Stimulated activated effector memory CD8-positive, alpha-beta T cell treated with anti-CD3 and anti-CD28 coated beads, Interleukin-12 subunit alpha, Interleukin-12 subunit beta, amount 100 ng/mL, for 72 hours (primary cell): ENCODE results near the gene ZNF236.
A peak's percentile ranks its signal among the peaks of the same experiment; 100 is the strongest.

Experiments used
- ATAC-seq: fragments of 150-1000 bp; cut with Tn5 transposase; 2 replicates; pipeline ENCODE4 v1.10.0; 2021
- DNase-seq, 2 donors: peaks; one replicate each; pipeline ENCODE4 v3.0.0; 2021 to 2022; ENCODE audit warnings: low spot score in 2 of 2
- H3K27ac Mint-ChIP-seq: one replicate; pipeline ENCODE4 v1.8.0; 2022; ENCODE audit warnings: mild to moderate bottlenecking, mixed read lengths
- H3K36me3 Mint-ChIP-seq: one replicate; pipeline ENCODE4 v1.8.0; 2022; ENCODE audit warnings: mild to moderate bottlenecking, mixed read lengths
- H3K4me1 Mint-ChIP-seq: one replicate; pipeline ENCODE4 v1.8.0; 2022; ENCODE audit warnings: mixed read lengths
- H3K4me3 Mint-ChIP-seq: one replicate; pipeline ENCODE4 v1.8.0; 2022; ENCODE audit warnings: mild to moderate bottlenecking, mixed read lengths
- H3K9me3 Mint-ChIP-seq: one replicate; pipeline ENCODE4 v1.8.0; 2022; ENCODE audit warnings: mixed read lengths

ZNF236 gene

DNA sequence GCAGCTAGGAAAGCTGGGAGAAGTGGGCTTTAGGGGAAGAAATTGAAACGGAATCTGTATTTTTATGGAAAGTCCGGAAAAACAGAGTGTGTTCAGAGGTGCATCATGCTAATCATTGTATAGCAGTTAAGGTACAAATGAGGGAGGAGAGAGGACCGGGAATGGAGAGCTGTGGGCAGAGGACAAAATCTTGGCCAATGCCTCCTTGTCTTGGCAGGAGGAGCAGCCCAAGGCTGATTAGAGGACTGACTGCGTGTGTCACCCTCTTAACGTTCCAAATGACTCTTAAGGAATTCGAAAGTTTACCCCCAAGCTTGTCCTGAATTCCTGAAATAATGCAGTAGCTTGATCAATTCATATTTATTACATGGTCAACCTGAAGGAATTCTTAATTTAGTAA, 81.0 kb downstream of the ZNF236 start:
- Mint-ChIP-seq H3K9me3 (no peaks in the 10 kb centered on the region), H3K4me1 (peaks cover 5% of the 10 kb centered on the region), H3K36me3 (peaks cover 91% of the 10 kb centered on the region), H3K4me3 (no peak overlapping the region), H3K27ac (no peak overlapping the region)
- ATAC-seq (no peak), DNase-seq (no peak)

DNA sequence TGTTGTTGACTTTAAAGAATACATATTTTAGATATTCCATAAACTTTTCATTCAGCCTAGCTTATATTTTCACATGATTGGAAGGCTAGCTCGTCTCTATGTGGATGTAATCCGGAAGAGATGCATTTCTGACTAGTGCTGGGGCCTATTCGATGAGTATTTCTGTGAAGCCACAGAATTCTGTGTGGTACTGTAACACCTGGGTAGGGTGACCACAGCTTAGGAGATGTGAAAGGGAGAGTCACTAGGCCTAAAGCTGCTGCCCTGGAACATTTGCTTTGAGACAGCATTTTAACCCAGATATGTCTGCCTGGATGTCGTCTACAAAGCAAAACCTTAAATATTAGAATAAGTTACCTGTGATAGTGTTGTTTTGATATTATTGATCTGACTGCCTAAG, 83.5 kb downstream of the ZNF236 start:
- Mint-ChIP-seq H3K27ac (no peak overlapping the region), H3K4me3 (no peak overlapping the region), H3K36me3 (peaks cover 94% of the 10 kb centered on the region), H3K9me3 (no peaks in the 10 kb centered on the region), H3K4me1 (peaks cover 5% of the 10 kb centered on the region)
- DNase-seq (no peak), ATAC-seq (peak; percentile 39)

DNA sequence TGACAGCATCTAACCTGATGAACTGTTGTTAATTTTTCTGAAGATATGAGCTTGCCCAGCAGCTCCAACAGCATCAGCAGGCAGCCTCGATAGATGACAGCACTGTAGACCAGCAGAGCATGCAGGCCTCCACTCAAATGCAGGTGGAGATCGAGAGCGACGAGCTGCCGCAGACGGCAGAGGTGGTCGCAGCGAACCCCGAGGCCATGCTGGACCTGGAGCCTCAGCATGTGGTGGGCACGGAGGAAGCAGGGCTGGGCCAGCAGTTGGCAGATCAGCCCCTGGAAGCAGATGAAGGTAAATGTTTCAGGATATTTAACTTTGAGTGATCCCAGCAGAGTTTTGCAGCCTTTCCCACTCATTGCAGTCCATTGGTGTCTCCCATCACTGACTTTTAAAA, 85.9 kb downstream of the ZNF236 start:
- H3K27ac Mint-ChIP-seq, result no peak overlapping the region
- H3K4me1 Mint-ChIP-seq, result peaks cover 1% of the 10 kb centered on the region

DNA sequence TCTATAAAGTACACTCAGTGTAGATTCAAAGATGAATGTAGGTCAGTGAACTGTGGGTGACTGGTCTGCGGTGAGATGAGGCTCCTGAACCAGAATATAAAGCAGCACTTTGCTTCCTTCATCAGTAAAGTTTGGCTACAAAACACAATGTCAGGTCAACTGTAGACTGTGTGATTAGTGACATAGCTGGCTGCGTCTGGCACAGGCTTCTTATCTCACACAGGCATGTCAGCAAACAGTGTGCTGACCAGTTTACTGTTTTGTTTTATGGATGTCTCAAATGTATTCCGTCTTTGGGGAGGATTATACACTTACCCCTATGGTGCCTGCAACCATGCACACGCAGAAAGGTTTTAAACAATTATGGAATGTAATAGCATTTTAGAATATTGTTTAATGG, 87.1 kb downstream of the ZNF236 start:
- Mint-ChIP-seq H3K4me1 (no peaks in the 10 kb centered on the region), H3K9me3 (no peaks in the 10 kb centered on the region), H3K36me3 (peaks cover 88% of the 10 kb centered on the region), H3K4me3 (no peak overlapping the region), H3K27ac (no peak overlapping the region)
- ATAC-seq (no peak), DNase-seq (no peak)

More for the DNA sequence above, 85.9 kb downstream of the ZNF236 start:
- no peak overlapping the region for H3K4me3 Mint-ChIP-seq
- H3K9me3 Mint-ChIP-seq, result no peaks in the 10 kb centered on the region
- peaks cover 88% of the 10 kb centered on the region for H3K36me3 Mint-ChIP-seq
- DNase-seq (no peak), ATAC-seq (no peak)

DNA sequence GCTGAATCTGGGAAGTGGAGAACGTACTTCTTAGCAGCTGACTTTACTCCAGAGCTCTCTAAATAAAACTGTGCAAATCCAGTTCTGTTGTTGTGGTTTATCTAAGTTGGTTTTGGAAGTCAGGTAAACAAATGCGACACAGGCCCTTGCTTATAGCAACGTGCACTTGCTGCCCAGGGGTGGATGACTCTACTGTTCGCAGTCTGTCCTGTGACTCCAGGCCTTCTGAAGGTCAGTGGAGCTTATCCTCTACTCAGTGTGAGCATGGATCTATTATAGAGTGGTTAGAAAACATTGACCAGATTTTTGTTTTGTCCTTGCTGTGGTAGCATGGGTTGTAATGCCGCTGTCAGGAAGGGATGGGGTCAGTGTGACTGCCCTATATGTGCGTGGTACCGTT, 89.1 kb downstream of the ZNF236 start:
- Mint-ChIP-seq H3K27ac (peak overlapping the region; percentile 67), H3K4me3 (no peak overlapping the region), H3K36me3 (peaks cover 88% of the 10 kb centered on the region), H3K9me3 (no peaks in the 10 kb centered on the region), H3K4me1 (no peaks in the 10 kb centered on the region)
- DNase-seq, result no peak
- no peak for ATAC-seq

DNA sequence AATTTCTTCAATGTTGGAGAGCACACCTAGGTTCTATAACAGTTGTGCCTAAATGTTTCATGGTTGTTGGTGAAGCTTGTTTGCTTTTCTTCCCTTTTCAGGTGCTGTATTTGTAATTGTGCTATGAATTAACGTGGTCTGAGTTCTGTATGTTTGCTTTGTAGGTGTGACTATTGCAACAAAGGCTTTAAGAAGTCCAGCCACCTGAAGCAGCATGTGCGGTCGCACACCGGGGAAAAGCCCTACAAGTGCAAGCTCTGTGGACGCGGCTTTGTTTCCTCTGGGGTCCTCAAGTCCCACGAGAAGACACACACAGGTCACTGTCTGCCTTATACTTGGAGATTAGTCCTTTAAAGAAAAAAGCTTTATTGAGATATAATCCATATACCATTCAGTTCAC, 91.2 kb downstream of the ZNF236 start:
- DNase-seq (no peak), ATAC-seq (no peak)
- no peaks in the 10 kb centered on the region for H3K9me3 Mint-ChIP-seq
- no peaks in the 10 kb centered on the region for H3K4me1 Mint-ChIP-seq
- peaks cover 88% of the 10 kb centered on the region for H3K36me3 Mint-ChIP-seq
- no peak overlapping the region for H3K27ac Mint-ChIP-seq
- H3K4me3 Mint-ChIP-seq, result no peak overlapping the region

DNA sequence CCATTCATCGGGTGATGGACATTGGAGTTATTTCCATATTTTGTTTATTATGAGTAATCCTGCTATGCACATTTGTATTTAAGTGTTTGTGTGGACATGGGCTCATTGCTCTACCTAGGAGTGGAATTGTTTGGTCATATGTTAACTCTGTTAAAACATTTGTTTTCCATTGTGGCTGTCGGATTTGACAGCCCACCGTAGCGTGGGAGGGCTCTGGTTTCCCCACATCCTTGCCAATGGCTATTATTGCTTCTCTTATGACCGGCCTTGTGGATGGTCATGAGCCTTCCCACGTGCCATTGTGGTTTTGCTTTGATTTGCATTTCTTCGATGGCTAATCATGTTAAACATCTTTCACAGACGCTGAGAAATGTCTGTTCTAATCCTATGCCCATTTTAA, 92.0 kb downstream of the ZNF236 start:
- no peak for ATAC-seq
- Mint-ChIP-seq H3K9me3 (no peaks in the 10 kb centered on the region), H3K4me3 (no peak overlapping the region), H3K4me1 (no peaks in the 10 kb centered on the region), H3K36me3 (peaks cover 88% of the 10 kb centered on the region), H3K27ac (no peak overlapping the region)
- no peak for DNase-seq

DNA sequence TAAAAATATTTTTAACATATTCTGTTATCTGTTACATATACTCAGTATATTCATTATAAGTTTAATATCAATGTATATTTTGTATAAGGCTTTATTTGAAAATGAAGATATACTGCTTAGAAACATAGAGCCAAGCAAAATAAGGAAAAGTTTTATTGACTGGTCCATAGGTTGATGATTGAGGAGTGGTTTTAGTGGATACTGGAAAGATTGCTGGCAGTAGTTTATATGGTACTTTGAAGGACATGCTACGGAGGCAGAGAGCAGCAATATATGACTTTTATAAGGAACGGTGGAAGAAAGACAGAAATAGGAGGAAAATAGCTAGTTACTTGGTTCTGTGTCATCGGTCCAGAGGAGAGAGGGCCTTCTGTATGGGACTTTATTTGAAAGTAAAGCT, 92.4 kb downstream of the ZNF236 start:
- no peak for DNase-seq
- no peaks in the 10 kb centered on the region for H3K4me1 Mint-ChIP-seq
- H3K4me3 Mint-ChIP-seq, result no peak overlapping the region
- no peak overlapping the region for H3K27ac Mint-ChIP-seq
- ATAC-seq, result no peak
- no peaks in the 10 kb centered on the region for H3K9me3 Mint-ChIP-seq
- peaks cover 88% of the 10 kb centered on the region for H3K36me3 Mint-ChIP-seq

DNA sequence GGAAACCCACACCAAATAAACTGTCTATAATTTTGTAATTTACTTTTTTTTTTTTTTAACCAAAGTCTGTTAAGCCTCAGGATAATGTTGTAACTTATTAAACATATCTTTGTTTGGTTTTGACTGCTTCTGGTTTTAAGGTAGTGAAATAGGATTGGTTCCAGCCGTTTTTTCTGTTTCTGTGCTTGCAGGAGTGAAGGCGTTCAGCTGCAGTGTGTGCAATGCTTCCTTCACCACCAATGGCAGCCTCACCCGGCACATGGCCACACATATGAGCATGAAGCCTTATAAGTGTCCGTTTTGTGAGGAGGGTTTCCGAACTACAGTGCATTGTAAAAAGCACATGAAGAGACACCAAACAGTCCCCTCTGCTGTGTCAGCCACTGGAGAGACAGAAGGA, 93.1 kb downstream of the ZNF236 start:
- no peaks in the 10 kb centered on the region for H3K4me1 Mint-ChIP-seq
- no peaks in the 10 kb centered on the region for H3K9me3 Mint-ChIP-seq
- ATAC-seq, result no peak
- DNase-seq, result no peak
- H3K4me3 Mint-ChIP-seq, result no peak overlapping the region
- H3K36me3 Mint-ChIP-seq, result peaks cover 88% of the 10 kb centered on the region
- no peak overlapping the region for H3K27ac Mint-ChIP-seq

DNA sequence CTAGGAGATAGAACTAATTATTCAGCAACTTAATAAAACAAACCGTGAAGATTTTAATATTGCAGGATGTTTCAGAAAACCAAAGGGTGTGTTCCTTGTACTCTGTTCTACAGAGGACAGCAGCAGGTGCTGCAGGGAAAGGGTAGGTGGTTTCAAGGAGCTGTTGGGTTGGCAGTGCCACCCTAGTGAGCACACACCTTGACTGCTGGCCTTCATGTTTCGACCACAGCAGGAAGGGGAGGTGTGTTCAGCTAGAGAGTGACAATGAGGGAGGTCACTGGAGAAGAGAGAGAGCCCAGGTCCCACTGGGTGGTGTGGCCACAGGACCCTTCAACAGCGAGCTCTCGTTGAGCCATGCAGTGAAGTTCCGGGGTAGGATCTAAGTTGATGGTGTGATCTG, 98.6 kb downstream of the ZNF236 start:
- H3K36me3 Mint-ChIP-seq, result peaks cover 100% of the 10 kb centered on the region
- DNase-seq, result no peak
- H3K4me1 Mint-ChIP-seq, result peaks cover 18% of the 10 kb centered on the region
- ATAC-seq, result no peak
- H3K9me3 Mint-ChIP-seq, result no peaks in the 10 kb centered on the region
- peak overlapping the region; percentile 84 for H3K27ac Mint-ChIP-seq
- H3K4me3 Mint-ChIP-seq, result no peak overlapping the region

DNA sequence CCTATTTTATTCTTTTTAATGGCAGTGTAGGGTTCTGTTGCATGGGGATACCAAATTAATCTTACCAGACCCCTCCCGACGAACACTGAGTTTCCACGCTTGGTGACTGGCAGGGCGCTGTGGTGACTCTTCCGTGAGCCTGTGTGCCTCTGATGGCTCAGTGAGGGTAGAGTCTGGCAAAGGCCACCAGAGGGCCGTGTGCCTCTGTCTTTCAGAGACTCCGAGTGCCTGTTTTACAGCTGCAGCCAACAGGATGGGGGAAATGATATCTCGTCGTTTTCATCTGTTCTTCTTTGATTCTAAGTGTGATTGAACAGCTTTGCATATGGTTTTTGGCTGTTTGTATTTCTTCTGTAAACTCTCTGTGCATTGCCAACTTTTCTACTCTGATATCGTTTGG, 99.8 kb downstream of the ZNF236 start:
- no peak for DNase-seq
- H3K4me3 Mint-ChIP-seq, result no peak overlapping the region
- peaks cover 95% of the 10 kb centered on the region for H3K36me3 Mint-ChIP-seq
- peak; percentile 90 for ATAC-seq
- H3K27ac Mint-ChIP-seq, result no peak overlapping the region
- H3K9me3 Mint-ChIP-seq, result no peaks in the 10 kb centered on the region
- H3K4me1 Mint-ChIP-seq, result peaks cover 24% of the 10 kb centered on the region

DNA sequence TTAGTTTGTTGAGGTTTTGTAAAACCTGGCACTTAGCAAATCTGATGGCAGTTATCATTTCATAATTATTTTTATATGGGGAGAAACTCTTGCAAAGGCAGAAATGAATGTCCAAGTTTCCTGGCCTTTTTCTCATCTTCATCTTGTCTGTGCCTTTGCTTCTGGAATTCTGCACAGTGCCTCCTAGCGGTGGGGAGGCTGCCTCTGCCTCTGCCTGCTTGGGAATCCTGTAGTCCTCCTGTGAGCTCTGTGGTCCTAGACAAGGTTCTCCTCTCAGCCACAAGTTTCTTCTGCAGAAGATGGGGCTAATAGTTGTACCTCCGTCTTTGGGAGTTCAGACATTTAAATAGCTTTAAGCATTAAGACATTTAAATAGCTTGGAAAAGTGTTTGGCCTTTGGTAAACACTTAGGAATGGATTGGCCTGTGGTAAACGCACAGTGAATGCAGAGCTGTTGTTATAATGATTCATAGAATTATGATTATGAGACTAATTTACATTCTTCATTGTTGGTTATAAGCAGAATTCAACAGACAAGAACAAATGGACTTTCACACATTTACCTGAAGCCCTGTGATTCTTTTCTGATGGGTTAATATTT, 101.2 kb downstream of the ZNF236 start:
- Mint-ChIP-seq H3K27ac (peak overlapping the region; percentile 29), H3K36me3 (peaks cover 92% of the 10 kb centered on the region), H3K9me3 (no peaks in the 10 kb centered on the region), H3K4me3 (no peak overlapping the region), H3K4me1 (peaks cover 26% of the 10 kb centered on the region)
- ATAC-seq (no peak), DNase-seq (no peak)

DNA sequence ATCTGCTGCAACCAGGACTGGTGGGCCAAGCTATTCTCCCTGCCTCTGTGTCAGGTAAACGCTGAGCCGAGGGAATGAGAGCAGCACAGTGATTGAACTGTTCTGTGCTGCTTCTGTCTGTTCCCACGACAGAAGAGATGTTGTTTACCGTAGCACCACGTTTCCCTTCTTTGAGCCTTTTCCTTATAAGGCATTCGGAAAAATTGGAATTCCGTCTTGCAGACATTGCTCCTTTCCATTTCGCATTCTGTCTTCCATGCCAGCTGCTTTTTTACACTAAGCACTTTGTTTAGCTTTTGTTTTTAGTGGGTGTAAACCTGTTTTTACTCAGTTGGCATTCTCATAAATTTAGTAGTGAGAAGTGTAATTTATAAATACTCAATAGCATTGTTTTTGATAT, 103.1 kb downstream of the ZNF236 start:
- peaks cover 28% of the 10 kb centered on the region for H3K4me1 Mint-ChIP-seq

DNA sequence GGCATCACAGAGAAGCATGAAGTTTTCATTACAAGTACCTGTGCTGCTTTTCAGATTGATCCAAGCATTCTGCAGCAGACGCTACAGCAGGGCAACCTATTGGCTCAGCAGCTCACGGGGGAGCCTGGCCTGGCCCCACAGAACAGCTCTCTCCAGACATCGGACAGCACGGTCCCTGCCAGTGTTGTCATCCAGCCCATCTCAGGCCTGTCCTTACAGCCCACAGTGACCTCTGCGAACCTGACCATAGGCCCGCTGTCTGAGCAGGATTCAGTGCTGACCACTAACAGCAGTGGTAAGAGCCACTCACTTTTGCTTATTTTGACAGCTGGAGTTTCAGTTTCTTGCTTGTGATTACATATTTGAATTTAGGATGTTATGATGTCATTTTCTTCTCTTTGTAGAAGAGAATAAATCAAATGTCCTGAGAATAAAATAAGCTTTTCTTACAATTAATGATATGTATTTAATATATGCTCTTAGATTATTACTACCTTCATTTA, 104.9 kb downstream of the ZNF236 start:
- Mint-ChIP-seq H3K27ac (no peak overlapping the region), H3K4me1 (peaks cover 22% of the 10 kb centered on the region), H3K9me3 (no peaks in the 10 kb centered on the region), H3K36me3 (peaks cover 87% of the 10 kb centered on the region), H3K4me3 (no peak overlapping the region)
- ATAC-seq (no peak), DNase-seq (no peak)

More for the DNA sequence above, 103.1 kb downstream of the ZNF236 start:
- Mint-ChIP-seq H3K36me3 (peaks cover 92% of the 10 kb centered on the region), H3K4me3 (no peak overlapping the region), H3K9me3 (no peaks in the 10 kb centered on the region), H3K27ac (no peak overlapping the region)
- DNase-seq (no peak), ATAC-seq (no peak)

DNA sequence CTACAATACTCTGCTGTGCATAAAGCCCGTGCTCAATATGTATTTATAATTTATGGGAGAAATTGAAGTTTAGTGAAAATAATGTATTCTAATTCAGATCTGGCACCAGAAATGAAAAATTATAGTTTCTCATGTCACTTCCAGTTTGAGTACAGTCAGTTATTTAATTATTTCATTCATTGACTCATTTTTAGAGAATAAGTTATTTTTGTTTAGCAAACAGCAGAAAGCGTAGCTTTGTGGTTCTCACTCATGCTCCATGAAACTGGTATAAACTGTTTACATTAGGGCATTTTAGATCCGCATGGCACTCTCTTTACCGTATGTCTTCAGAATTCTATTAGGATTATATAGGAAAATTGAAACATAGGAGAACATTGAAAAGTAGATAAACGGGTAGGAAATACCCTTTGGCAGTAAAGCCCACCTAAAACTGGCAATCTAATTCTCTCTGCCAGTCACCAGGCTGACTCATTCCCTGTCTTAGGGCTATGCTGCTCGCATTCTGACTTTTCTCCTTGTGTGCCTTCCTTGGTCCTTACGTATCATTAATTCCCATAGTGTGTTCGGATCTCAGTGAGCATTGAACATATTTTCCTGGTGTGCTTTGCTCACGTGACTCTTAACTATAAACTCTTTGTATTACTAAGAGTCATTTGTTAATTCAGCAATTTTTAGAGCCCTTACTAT, 106.0 kb downstream of the ZNF236 start:
- DNase-seq (no peak), ATAC-seq (no peak)
- H3K27ac Mint-ChIP-seq, result no peak overlapping the region
- peaks cover 26% of the 10 kb centered on the region for H3K4me1 Mint-ChIP-seq
- H3K4me3 Mint-ChIP-seq, result no peak overlapping the region
- no peaks in the 10 kb centered on the region for H3K9me3 Mint-ChIP-seq
- peaks cover 86% of the 10 kb centered on the region for H3K36me3 Mint-ChIP-seq

DNA sequence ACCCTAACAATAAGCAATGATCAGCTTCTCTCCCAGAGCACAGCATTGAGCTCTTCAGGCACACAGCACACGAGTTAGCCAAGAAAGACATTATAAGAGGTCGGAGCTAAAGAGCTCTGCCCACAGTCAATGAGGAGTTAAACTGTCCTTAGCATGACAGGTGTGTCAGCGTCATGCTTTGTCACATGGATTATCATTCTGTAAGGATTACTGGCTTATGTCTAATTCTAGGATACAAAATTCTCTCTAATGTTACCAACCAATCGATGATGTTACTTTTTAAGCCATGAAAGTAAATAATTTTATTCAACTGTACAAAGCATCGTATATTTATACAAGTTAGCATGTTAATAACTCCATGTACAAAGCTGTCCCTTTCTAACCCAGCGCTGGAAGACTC, 108.8 kb downstream of the ZNF236 start:
- Mint-ChIP-seq H3K27ac (no peak overlapping the region), H3K4me1 (peaks cover 22% of the 10 kb centered on the region), H3K36me3 (peaks cover 79% of the 10 kb centered on the region), H3K4me3 (no peak overlapping the region), H3K9me3 (no peaks in the 10 kb centered on the region)
- DNase-seq (no peak), ATAC-seq (no peak)
